ENCODE data around the gene SLC35C1.
"Not testable (repeated sequence)": the region's sequence is repeated elsewhere in the genome, so short reads cannot be mapped to it uniquely, and the experiment has no call there.

The SLC35C1 gene

DNA sequence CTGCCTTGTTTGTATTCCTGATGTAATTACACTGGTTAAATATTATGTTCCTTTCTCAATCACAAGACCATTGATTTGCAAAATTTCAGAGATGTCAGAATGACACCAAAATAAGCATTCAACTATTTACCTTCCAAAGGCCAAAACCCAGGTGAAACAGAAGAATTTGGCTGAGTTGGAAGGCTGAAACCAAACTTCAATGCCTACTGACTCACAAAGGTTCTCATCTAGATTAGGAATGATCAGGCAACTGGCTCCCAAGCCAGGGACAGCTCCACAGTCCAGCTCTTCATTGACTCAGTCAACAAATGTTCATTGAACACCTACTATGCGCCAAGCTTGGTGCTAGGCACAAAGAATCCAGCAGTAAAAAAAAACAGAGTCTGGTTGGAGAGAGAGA lies 13.4 kb upstream of the SLC35C1 start:
- DNase-seq = no peak

DNA sequence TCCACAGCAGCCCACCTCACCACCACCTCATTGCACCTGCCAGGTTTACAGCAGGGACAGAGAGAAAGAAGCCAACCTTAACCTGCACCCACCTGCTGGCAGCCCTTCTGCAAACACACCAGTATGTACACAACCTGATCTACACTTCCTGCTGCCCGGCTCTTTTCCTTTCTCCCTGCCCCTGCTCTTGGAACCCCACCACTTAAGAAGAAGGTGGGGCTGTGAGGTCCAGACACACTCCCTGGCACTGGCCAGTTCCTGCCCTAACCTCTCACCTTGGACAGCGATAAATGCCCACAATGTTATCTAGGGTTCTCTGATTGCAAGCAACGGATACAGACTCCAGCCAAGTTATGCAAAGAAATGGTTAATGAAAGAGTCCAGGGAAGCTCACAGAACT lies 10.8 kb upstream of the SLC35C1 start:
- no peak for DNase-seq

DNA sequence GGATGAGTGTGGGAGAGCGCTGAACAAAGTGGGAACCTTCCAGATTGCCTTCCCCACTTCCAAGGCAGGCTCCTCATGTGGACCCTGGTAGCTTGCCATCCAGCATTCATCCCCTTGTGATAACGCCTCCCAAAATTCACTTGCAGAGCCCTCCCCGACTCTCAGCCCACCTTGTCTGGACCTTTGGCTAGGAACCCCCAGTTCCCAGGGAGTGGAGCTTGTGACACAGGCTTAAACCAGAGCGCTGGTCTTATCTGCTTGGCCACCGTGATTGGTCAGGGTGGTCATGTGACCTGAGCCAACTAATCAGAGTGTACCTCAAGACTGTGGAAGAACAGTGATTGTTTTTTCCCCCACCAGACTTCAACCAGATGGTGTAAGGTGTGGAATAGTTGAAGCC lies 9.6 kb upstream of the SLC35C1 start:
- no peak for DNase-seq

DNA sequence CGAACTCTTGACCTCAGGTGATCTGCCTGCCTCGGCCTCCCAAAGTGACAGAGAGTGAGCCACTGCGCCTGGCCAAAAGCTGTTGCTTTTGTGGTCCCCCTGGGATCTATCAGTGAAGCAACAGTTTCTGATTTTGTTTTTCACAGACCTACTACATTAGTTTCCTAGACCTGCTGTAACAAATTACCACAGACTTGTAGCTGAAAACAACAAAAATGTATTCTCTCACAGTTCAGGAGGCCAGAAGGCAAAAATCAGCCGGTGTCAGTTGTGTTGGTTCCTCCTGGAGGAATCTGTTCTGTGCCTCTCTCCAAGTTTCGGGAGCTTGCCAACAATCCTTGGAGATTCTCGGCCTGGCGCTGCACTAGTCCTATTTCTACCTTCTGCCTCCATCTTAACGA lies 8.5 kb upstream of the SLC35C1 start:
- DNase-seq = no peak

DNA sequence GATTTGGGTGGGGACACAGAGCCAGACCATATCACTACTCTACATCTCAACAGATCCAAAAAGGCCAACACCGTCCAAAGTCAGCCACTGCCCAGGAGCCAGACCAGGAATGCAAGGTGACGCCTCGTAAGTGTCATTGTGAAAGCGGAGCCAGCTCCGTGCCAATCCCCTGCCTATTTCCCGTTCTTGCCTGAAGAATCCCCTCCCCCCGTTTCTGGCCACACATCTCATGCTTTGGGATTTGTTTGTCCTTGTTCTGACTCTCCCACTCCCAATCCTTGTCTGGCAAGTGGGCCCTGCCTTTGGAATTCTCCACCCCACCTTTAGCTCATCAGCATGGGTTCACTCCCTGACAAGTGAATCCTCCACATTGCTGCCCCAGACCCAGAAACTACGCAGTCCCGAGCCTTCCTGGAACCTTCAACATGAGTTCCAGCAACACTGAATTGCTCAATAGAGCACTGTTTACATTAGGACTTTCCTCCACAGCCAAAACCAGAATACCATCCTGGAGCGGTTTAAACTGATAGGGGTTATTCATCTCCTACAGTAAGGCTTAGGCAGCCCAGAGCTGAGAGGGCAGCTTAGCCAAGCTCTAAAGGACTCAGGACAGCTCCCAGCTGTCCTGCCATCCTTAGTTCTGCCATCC lies 6.0 kb upstream of the SLC35C1 start:
- no peak for DNase-seq

DNA sequence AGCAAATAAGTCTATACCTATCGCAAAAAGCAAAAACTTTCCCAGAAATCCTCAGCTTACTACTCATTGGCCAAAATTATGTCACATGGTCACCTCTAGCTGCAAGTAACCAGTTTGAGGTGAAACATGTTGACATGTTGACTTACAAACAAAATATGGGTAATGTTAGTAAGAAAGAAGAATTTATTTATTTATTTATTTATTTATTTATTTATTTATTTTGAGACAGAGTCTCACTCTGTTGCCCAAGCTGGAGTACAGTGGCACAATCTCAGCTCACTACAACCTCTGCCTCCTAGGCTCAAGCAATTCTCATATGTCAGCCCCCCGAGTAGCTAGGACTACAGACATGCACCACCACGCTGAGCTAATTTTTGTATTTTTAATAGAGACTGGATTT lies 5.4 kb upstream of the SLC35C1 start:
- DNase-seq = no peak

- no peak for DNase-seq
Observed at GRCh38 chr11:45800261-45800660, 4.7 kb upstream of the SLC35C1 start.

DNA sequence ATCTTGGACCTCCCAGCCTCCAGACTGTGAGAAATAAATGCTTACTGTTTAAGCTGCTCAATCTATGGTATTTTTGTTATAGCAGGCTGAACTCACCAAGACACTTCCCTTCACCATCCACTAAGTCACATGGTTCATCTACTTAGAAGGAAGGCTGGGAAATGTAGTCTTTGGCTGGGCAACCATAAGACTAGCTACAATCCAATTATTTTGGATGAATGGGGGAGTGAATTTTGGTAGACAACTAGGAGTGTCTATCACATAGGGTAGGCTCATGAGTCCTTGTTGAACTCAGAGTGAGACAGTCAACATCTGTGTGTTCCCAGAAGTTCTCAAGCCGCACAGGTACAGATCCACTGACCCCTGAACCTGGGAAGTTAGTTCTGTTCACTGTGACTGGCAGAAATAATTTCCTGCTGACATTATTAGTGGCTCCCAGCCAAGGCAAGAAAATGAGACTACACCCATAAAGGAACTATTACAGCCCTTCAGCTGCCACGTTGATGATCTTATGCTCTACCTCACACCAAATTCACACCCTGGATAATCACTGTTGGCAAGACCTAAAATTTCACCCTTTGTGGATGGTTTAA lies 3.1 kb upstream of the SLC35C1 start:
- DNase-seq = peak in 1 of 5 experiments; percentile 49

DNA sequence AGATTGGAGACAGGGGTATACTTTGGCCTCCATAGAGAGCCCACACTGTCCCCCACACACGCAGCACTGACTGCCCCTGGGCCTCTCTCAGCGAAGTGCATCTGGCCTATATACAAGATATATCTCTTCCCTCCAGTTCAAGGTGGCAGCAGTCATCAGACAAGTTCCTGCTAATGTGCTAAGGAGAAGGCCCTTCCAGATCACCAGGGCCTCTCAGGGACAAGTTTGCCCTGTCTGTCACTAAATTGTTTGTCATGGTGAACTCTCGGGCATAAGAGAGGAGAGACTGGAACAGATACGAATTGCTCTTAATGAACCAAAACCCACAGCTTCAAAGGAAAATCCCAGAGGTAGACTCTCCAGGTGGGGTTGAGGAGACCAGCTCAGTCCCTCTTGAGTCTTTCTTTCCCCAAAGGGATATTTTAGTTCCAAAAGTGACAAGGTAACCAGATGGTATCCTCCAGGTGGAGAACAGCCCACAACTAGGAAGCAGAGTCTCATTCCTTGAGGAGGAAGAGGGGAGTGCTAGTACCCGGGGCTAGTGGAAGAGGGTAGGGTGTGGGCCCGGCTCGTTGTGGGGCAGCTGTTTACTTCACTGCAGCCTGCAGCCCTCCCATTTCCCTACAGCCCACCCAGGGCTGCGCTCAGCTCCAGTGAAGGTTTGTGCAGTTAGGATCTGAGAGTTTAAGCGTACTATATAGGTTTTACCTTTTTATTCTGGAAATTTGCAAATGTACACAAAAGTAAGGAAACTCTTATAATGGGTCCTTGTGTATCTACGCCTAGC lies 2.2 kb upstream of the SLC35C1 start:
- DNase-seq = no peak

GRCh38 chr11:45803971-45804760 lies 783 bp upstream of the SLC35C1 start:
- peak; percentile 30 to 62 (median 52) for DNase-seq

DNA sequence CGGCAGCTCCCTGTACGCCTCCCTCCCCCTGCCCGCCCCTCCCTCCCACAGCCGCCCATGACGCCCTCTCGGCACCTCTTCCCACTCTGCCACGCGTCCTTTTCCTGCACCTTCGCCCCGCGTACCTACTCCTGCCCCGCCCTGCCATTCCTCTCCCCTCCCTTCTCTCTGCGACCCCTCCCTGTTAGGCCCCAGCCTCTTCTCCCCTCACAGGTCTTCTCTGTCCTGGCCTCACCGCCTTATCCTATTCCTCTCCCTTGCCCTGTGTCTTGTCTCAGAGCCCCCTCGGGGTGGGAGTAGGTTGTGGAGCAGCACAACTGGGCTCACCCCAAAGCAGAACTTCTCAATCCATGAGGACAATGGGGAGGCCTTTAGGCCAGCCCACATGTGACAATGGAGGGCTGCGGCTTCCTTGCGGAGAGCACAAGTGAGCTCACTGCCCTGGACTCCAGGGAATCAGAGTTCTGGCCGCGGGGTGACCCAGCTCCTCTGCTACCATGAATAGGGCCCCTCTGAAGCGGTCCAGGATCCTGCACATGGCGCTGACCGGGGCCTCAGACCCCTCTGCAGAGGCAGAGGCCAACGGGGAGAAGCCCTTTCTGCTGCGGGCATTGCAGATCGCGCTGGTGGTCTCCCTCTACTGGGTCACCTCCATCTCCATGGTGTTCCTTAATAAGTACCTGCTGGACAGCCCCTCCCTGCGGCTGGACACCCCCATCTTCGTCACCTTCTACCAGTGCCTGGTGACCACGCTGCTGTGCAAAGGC lies 539 bp downstream of the SLC35C1 start:
- no peak for DNase-seq

DNA sequence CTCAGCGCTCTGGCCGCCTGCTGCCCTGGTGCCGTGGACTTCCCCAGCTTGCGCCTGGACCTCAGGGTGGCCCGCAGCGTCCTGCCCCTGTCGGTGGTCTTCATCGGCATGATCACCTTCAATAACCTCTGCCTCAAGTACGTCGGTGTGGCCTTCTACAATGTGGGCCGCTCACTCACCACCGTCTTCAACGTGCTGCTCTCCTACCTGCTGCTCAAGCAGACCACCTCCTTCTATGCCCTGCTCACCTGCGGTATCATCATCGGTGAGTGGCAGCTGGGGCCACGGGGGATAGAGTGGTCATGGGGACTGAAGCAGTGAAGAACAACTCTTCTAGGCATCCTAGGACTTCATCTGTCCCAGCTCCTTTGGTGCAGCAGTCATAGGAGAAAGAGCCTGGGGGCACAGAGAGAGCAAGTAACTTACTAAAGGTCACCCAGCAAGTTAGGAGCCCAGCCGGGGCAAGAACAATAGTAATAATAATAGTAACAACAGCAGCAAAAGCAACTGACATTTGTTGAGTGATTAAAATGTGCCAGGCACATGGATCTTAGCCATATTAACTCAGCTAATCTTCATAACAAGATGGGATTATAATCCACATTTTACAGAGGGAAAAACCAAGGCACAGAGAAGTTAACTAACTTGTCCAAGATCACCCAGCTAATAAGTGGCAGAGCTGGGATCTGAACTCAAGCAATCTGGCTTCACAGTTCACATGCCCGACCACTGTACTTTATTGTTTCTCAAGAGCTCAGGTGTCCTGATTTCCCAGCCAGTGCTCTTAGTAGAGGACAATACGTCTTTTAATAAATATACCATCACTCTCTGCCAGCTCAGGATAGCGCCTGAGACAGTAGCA lies 1.4 kb downstream of the SLC35C1 start:
- no peak for DNase-seq

GRCh38 chr11:45806937-45807791 lies 2.2 kb downstream of the SLC35C1 start:
- DNase-seq = no peak

- no peak for DNase-seq
Observed at GRCh38 chr11:45807792-45808238, 2.9 kb downstream of the SLC35C1 start.

DNA sequence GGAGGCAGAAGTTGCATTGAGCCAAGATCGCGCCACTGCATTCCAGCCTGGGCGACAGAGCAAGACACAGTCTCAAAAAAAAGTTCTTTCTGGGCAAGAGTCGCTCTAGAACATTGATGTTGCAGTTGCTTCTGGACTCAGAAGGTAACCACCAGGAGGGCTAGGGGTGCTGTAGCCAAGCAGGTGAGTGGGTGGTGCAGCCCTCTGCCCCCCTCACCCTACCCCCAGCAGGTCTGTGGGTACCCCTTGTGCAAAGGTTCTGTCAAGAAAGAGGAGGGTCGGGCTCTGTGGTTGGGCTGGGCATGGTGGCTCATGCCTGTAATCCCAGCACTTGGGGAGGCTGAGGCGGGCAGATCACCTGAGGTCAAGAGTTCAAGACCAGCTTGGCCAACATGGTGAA lies 3.5 kb downstream of the SLC35C1 start:
- not testable (repeated sequence) for DNase-seq

- peak in 1 of 5 experiments; percentile 34 for DNase-seq
Observed at GRCh38 chr11:45809456-45810395, 4.8 kb downstream of the SLC35C1 start.

GRCh38 chr11:45810431-45811108 lies 5.6 kb downstream of the SLC35C1 start:
- no peak for DNase-seq

- no peak for DNase-seq
Observed at GRCh38 chr11:45811109-45811435, 6.1 kb downstream of the SLC35C1 start.
